ENCODE data around the gene RPA3.

The RPA3 gene

GRCh38 chr7:7731732-7732131 lies 13.3 kb upstream of the RPA3 start:
- no peak for DNase-seq

GRCh38 chr7:7720750-7721621 lies 2.6 kb upstream of the RPA3 start:
- DNase-seq, result no peak

DNA sequence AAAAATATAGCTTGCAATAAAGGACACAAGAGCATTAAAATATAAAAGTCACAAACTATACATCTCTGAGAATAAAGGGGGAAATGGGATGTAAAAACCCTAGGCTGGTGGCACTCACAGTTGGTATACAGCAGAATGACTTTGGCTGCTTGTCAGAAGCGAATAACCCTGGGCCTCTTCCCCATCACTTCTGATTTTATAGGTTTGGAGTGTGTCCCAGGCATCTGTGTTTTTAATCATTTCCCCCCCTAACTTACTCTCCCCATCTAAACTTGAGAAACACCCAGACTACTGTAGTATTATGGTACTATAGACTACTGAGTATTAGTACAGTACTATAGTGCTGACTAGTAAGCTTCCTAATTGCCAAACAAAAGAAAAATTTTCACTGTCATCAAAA lies 1.8 kb upstream of the RPA3 start:
- DNase-seq, result no peak

- peak; percentile 64 for DNase-seq
Measured at GRCh38 chr7:7719236-7719635, 829 bp upstream of the RPA3 start.

- no peak for DNase-seq
Measured at GRCh38 chr7:7713730-7714129, 4.7 kb downstream of the RPA3 start.

- DNase-seq, result no peak
Measured at GRCh38 chr7:7710469-7710868, 7.9 kb downstream of the RPA3 start.

DNA sequence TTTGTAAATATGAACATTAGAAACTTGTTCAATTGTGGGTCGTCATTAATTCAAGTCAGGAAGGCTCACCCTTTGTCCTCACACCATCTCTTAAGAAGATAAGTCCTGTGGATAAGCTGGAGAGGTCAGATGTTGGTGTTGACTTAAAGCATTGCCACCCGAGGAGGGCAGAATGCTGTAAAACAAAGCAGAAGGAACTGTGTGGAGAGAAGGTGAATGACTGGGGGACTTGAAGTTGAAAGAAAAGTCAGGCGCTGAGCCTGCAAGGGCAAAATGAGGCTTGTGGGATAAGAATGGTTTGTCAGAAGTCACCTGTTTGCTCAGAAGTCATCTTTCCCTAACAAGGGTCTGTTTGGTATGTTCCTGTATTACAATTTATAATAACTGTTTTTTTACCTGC lies 9.1 kb downstream of the RPA3 start:
- DNase-seq, result no peak

DNA sequence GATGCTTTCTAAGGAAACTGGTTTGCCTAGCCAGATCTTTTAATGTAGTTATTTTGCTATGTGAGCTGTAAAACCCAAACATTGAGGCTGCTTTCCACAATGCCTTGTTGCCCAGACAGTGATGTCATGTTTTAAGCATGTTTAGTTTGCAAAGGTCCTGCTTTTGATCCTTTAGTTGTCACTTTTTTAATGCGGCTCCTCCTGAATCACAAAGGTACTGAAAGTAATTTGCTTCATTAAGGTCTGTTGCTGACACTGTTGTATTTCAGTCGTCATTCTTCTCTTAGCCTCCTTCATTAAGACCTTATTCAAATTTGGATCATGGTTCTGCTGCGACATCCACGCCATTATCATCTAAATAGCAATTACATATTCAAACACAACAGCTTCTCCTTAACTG lies 10.6 kb downstream of the RPA3 start:
- no peak for DNase-seq

DNA sequence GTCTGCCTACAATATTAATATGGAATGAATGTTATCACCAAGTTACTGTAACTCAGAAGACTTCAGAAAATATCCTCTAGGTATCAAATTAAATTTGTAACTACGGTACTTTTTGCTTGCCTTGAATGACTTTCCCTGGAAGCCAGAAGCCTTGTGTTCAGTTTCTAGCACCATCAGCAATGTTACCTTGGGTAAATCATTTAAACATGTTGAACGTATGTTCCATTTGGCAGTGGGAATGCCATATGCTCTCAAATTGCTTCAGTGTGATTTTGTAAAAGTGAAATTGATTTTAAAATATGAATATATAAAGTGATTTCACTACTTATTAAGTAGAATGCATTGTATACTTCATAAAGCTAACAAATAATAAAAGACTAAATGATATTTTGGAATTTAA lies 11.2 kb downstream of the RPA3 start:
- DNase-seq, result no peak

GRCh38 chr7:7706556-7707172 lies 11.7 kb downstream of the RPA3 start:
- DNase-seq, result no peak

DNA sequence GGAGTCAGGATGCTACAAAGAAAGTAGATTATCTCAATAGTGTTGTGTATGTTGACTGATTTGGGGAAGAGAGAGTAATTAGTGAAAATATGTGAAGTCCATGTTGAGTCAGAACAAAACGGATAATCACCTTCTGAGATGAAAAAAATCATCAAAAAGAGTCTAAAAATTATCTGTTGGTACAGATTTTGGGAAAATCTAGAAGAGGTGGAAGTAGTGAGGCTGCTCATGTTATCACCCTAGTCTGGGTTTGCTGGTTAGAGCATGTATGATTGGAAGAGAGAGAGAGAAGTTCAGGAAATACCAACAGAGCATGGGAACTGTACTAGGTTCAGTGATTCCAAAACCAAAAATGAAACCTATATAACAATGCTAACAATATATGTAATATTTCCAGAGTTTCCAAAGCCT lies 12.3 kb downstream of the RPA3 start:
- no peak for DNase-seq

DNA sequence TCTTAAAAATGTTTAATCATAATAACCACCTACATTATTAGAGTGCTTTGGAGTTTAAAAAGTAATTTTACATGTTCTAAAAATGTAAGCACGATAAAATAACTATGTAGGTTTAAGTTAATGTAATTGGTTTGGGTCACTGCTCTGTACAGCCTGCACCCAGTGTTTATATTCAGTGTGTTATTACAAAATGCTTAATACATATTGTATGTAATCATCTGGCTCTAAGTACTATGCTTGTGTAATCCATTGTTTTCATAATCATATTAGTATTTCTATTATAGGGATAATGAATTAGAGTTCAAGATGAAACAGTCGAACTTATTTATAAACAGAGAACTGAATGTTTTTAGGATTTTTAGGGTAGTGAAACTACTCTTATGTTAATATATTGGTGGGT lies 13.1 kb downstream of the RPA3 start:
- no peak for DNase-seq

- DNase-seq, result no peak
Measured at GRCh38 chr7:7704867-7705266, 13.5 kb downstream of the RPA3 start.

- DNase-seq, result no peak
Measured at GRCh38 chr7:7703427-7703826, 15.0 kb downstream of the RPA3 start.

GRCh38 chr7:7702826-7703225 lies 15.6 kb downstream of the RPA3 start:
- no peak for DNase-seq

DNA sequence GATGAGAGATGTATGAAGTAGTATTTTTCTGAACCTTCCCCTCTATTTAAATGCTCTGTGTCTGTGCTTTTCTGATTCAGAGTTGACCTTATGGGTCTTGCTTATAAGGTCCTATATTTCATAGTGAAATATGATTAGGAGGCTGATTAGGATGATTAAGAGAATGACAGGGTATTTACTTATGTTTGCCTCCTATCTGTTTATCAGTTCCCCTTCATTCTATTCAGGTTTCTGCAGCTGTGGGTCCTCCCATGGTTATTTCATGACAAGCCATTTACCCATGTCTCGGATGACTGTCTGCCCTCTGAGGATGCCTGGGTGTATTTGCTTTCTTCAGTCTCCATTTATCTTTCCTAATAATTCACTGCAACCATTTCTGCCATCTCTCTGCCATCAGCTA lies 16.9 kb downstream of the RPA3 start:
- DNase-seq, result no peak

DNA sequence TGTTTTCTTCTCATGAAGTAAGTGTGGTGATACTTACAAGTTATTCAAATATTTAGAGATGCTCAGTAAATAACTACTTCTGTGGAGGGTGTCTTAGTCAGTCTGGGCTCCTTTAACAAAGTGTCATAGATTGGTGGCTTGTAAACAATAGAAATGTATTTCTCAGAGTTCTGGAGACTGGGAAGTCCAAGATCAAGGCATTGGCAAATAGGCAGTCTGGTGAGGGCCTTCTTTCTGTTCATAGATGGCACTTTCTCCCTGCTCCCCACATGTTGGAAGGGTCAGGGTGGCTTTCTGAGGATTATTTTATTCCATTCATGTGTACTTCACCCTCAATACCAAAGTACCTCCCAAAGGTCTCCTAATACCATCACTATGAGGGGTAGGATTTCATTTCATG lies 18.4 kb downstream of the RPA3 start:
- no peak for DNase-seq

DNA sequence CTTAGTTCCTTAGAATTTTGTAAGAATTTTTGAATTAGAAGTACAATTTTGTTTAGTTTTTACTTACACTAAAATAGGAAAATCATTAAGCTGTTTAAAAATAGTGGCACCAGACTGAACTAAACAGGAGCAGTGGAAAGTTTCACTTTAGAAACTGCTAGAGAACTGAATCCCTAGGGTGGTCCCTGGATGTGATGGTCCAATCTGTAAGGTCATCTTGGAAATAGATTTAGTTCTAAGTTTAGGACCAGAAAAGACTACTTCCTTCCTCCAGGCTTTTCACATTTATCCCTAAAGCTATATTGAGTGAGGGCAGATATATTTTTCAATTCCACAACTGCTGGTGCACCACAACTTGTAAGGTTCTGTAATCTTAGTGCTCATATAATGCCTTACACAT lies 19.0 kb downstream of the RPA3 start:
- no peak for DNase-seq

GRCh38 chr7:7698930-7699329 lies 19.5 kb downstream of the RPA3 start:
- DNase-seq, result no peak

GRCh38 chr7:7696458-7697119 lies 21.8 kb downstream of the RPA3 start:
- no peak for DNase-seq

DNA sequence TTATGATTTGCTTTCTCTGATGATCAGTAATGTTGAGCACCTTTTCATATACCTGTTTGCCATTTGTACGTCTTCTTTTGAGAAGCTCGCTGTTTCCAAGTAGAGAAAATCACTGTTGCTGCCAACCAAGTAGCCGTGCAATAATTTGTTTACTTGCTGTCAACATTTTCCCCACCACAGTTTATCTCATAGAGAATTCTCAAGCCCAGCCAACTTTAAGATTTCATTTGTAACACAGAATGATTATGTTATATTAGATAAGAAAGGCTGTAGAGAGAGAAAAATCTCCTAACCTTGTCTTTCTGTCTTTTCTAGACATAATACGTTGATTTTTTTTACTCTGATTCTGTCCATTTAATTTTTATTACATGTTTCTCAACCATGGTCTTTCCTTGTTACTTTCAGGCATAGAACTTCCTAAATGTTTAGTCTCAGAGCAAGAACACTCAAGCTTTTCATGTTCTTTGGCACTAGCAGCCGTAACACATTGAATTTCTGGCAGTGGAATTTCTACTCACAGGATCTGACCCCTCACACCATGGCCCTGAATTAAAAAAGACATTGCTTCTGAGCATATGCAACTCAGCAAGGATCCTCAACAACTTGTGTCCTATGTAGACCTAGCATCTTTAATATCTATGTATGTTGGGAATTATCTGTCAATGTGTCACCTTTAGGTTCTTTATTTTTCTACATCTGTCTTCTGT lies 23.1 kb downstream of the RPA3 start:
- DNase-seq, result no peak

DNA sequence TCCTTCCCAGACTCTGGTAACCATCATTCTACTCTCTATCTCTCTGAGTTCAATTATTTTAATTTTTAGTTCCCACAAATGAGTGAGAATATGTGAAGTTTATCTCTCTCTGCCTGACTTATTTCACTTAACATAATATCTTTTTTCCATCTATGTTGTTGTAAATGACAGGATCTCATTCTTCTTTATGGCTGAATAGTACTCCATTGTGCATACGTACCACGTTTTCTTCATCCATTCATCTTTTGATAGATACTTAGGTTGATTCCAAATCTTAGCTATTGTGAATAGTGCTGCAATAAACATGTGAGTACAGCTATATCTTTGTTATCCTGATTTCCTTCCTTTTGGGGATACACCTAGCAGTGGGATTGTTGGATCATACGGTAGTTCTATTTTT lies 23.9 kb downstream of the RPA3 start:
- DNase-seq, result no peak

DNA sequence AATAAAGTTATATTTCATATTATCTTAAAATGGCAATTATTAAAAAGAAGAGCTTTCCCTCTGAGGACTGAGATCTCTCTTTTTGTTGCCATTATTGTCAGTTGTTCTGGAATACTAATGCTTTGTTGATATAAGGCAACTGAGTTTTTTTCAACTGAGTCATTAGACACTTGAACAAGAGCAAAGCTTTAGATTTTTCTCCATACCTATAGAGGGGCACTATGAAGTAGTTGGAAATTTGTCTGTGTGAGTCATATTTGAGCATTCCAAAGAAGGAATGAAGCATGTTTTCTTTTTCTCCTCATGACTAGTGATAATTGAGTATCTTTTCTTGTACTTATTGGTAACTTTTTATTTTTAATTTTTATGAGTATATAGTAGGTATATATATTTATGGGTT lies 24.5 kb downstream of the RPA3 start:
- no peak for DNase-seq

DNA sequence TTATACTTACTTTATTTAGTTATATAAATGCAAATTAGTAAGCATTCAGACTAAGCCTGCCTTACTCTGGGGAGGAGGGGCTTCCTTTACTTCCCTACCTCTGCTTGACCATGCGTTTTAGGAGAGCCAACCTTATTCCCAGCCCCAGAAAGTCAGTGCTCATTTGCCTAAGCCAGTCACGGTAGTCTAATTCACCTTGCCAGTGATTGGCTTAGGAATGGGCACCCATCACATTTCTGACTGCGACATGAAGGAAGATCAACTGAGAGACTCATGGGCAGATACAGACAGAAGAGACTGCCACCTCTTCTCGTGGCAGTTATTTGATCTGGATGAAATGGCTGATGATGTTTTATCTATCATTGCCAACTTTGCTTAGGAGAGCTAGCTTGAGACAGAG lies 29.5 kb downstream of the RPA3 start:
- no peak for DNase-seq
